ENCODE measurements around the gene STAM2. TPM values are rescaled to one million over a fixed set of nuclear protein-coding genes. Genes with fewer than 3 reads are reported as not detected.
A peak's percentile ranks its signal among the peaks of the same experiment; 100 is the strongest.

Gene STAM2
- total and polyA plus RNA-seq, 2 donors (not counting 3 experiments of a cell fraction or from before 2014, with no cell fraction given): 10.1 to 27.5 TPM

GRCh38 chr2:152200101-152200500 is 24.5 kb upstream of the STAM2 start:
- Histone ChIP-seq H3K9me3 (replicated peaks; ENCODE audit: control insufficient read depth, insufficient read depth, low read length) (no peaks in the 10 kb centered on the region), H4K20me1 (replicated peaks; ENCODE audit: control insufficient read depth, extremely low read depth, insufficient read depth, low read length) (no peaks in the 10 kb centered on the region), H3K4me2 (ENCODE audit: insufficient read depth, low read length) (peak overlapping the region; percentile 47), H2AFZ (ENCODE audit: low read depth, low read length) (no peak overlapping the region), H3K36me3 (ENCODE audit: control insufficient read depth in 2 of 2, extremely low read depth in 1 of 2, insufficient read depth in 2 of 2, low read length in 2 of 2) (no peaks in the 10 kb centered on the region), H3K27ac (ENCODE audit: insufficient read depth, low read depth, low read length) (peak overlapping the region; percentile 19), H3K4me1 (ENCODE audit: control insufficient read depth, extremely low read depth, insufficient read depth, low read length) (peaks cover 15% of the 10 kb centered on the region), H3K9ac (replicated peaks; ENCODE audit: extremely low read depth, insufficient read depth, low read length) (no peak overlapping the region), H3K4me3 (replicated peaks in 1 of 3; ENCODE audit: insufficient read depth in 1 of 3, low read depth in 1 of 3, low read length in 3 of 3) (no peak overlapping the region), H3K9me1 (replicated peaks; ENCODE audit: control insufficient read depth, extremely low read depth, insufficient read depth, low read length) (no peaks in the 10 kb centered on the region), H3K27me3 (ENCODE audit: control insufficient read depth in 2 of 2, insufficient read depth in 2 of 2, low read length in 2 of 2) (no peaks in the 10 kb centered on the region), H3K79me2 (ENCODE audit: control insufficient read depth, insufficient read depth, low read length) (no peaks in the 10 kb centered on the region)
- intact Hi-C loops (cut with micrococcal nuclease) (loop anchor here (1.0 to 5.0 kb wide), 3 partner anchors 105 to 342 kb away; partner anchors contain the start of gene FMNL2), dilution Hi-C loops (cut with MboI; ENCODE audit: extremely low pct_ligation_motif_present, low sequenced_read_pairs) (no loop called here)
- FAIRE-seq: no peak
- ChIA-PET CTCF (interaction anchor here (0.8 to 2.3 kb wide), 8 partner anchors 9 to 435 kb away, joined by 3 to 14 read pairs (median 4); partner anchors contain the start of gene STAM2), POLR2A (interaction anchor here (1.0 to 1.4 kb wide), 3 partner anchors 134 to 439 kb away, joined by 3 read pairs; partner anchors contain the start of gene FMNL2)
- DNase-seq (ENCODE audit: low read depth, low spot score): no peak
- TSS peak; percentile 43 for BruUV-seq (replicated peaks)
- no peak for TF ChIP-seq GATA2 (IDR thresholded peaks at IDR 0.05; ENCODE audit: insufficient read depth, insufficient read length, low read depth, low read length)
- TF ChIP-seq FOS (IDR thresholded peaks at IDR 0.05; ENCODE audit: borderline replicate concordance, insufficient read depth, low read length): no peak
- TF ChIP-seq EZH2 (IDR thresholded peaks at IDR 0.05; ENCODE audit: borderline replicate concordance, low read depth, low read length, severe bottlenecking): no peak
- no peak for TF ChIP-seq POLR2AphosphoS5 (IDR thresholded peaks at IDR 0.05; ENCODE audit: insufficient read depth, low read depth, low read length)
- TF ChIP-seq MYC (IDR thresholded peaks at IDR 0.05; ENCODE audit: low read depth, low read length): no peak
- TF ChIP-seq JUN (IDR thresholded peaks at IDR 0.05; ENCODE audit: borderline replicate concordance, insufficient read depth, insufficient read length, low read depth): no peak
- TF ChIP-seq POLR2A (IDR thresholded peaks at IDR 0.05; ENCODE audit: low read depth, low read length): no peak
- TF ChIP-seq MAX (IDR thresholded peaks at IDR 0.05; ENCODE audit: insufficient read depth, insufficient read length): no peak
- TF ChIP-seq CTCF (IDR thresholded peaks at IDR 0.05; ENCODE audit: extremely low read depth in 1 of 2, insufficient read depth in 1 of 2, low read depth in 1 of 2, low read length in 2 of 2): no peak

Data from endothelial cell of umbilical vein (primary cell).